Stimulated activated CD8-positive, alpha-beta memory T cell treated with anti-CD3 and anti-CD28 coated beads, Interleukin-15, amount 100 ng/mL, for 48 hours (primary cell): Measurements from ENCODE around the gene B9D1.
A peak's percentile ranks its signal among the peaks of the same experiment; 100 is the strongest.

Source experiments
- DNase-seq, 2 donors: peaks; one replicate each; pipeline ENCODE4 v3.0.0-alpha.2; 2020; ENCODE audit warnings: low read depth in 2 of 2

B9D1 gene, protein sequence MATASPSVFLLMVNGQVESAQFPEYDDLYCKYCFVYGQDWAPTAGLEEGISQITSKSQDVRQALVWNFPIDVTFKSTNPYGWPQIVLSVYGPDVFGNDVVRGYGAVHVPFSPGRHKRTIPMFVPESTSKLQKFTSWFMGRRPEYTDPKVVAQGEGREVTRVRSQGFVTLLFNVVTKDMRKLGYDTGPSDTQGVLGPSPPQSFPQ

DNA sequence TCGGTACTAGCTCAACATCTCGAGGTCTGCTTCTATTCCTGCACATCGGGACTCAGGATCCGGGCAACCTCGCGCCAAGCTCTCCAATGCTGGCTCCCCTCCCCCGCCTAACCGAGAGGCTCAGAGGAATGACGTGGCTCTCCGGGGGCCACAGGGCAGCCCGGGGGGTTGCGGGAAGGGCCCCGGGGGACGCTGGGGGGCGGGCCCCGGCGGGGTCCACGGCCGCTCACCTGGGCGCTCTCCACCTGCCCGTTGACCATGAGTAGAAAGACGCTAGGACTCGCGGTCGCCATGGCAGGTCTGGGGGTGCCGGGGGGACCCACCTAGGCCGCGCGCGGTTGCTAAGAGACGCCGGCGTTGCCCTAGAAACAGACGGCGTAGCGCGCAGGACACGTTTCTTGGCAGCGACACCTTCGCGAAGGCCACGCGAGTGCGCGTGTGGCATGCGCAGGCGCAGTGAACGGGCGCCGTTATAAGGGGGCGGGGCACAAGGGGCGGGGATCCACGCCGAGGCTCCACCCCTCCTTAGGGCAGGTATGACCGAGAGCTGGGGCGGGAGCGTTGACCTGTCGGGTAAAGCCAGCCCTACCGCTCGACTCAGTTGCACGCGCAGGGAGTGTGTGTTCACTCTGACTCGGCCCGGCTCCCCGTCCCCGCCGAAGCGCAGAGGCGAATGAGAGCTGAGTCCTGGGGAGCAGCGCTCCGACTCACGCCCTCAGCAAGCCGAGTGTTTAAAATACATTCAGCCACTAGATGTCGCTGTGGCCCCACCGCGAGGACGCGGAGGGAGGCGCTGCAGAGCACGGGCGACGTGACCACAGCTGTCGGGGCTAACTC lies at the start of gene B9D1:
Gene B9D1 (minus strand): TSS at position 447 of the 837 bp plus-strand sequence. CDS start 154 bp downstream, at position 293.
- peak; percentile 81 to 82 for DNase-seq

DNA sequence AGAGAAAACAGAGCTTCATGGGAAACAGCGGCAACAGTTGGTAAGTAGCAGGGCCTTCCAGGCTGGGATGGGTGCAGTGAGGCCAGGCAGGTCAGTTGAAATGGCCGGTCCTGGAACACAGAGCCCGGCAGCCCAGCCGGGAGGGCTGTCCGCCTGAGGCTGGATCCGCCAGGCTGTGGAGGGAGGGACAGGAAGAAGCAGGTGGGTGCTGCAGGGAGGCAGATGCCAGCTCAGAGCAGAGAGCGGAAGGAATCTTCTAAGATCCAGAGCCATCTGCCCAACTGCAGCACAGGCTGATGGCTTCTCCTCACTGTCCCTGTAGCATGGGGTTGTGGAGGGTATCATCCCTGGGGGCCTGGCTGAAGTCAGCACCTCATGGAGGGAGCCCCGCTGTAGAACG lies 49.1 kb upstream of the B9D1 start:
- no peak for DNase-seq

DNA sequence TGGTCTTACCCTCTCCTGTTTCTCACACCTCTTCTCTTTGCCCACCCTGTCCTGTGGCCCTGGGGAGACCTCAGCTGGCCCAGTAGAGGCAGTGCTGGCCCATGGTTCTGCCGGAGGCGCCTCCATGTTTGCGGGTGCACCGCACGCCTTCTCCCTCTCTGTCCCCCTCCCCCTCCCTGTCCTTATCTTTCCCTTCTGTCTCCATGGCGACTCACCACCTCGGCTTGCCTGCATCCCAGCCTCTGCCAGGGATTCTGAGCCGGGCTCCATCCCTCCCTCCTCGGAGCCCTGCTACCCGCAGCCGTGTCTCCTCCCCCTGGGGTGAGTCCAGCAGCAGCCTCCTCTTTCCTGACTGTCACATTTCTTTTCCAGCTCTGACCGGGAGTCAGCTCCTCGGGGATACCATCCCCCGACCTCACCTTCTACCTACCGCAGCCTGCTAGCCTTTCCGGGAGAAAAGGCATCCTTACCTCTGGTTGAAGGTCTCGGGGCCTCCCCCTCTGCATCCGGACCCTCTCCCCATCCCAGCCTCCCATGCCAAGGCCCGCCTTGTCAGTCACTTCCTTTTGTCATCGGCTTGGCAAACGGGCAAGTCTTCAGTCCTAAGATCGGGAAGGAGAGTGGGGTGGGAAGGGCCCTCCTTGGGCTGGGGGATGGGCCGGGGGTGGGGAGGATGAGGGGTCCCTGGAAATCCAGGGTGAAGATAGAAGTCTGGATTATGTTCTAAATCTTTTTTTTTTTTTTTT lies 48.5 kb upstream of the B9D1 start, which contains the start of gene RNF112:
Gene RNF112 (plus strand): TSS at position 358 of the 746 bp plus-strand sequence. CDS start 177 bp downstream, at position 535.
- DNase-seq, result no peak

DNA sequence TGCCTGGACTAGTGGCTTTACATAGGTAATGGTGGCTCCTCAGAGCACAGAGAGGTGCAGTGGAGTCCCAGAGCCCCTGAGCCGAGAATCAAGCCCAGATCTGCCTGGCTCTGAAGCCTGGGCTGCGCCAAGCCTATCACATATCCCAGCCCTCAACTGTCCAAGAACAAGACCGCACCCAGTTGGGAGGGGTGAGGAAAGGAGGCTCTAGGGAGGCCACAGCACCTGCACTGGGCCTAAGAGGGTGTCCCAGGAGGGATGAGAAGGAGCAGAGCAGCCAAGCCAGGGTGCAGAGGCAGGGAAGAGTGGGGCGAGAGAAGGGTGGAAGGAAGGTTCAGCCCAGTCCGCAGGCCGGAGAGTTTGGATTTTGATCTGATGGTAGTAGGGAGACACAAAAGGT lies 47.6 kb upstream of the B9D1 start:
- DNase-seq, result no peak

DNA sequence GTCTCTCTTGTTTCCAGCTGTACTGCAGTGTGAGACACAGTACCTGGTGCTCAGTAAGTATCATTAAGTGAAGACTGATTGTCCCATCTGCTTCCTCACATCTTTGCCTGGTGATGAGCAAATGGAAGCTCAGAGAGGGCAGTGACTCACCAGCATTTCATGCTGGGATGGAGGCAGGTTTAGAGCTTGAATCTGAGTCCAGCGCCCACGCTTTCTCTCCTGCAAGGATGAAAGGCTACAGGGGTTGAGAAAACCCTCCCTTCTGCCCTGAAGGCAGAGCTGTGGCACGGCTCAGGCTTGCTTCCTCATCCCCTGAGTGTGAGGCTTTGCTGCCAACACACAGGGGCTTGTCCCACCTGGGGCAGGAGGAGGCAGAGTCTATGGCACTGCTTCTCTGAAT lies 47.0 kb upstream of the B9D1 start:
- DNase-seq, result no peak

DNA sequence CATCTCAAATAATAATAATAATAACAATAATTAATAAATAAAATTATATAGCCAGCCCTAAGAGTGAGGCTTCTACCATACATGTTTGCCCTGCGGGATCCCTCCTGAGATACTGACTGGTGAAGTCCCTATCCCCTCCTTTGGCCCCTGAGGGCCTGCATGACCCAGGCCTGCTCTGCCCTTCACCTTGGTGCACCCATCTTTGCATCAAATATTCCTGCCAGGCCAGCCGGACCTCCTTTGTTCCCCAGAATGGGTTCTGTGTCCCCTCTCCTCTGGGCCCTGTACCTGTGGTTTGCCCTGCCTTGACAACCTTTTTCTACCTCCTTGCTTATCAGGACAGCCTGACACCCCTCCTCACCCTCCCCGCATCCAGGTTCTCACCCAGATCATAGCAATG lies 46.5 kb upstream of the B9D1 start:
- DNase-seq, result no peak

DNA sequence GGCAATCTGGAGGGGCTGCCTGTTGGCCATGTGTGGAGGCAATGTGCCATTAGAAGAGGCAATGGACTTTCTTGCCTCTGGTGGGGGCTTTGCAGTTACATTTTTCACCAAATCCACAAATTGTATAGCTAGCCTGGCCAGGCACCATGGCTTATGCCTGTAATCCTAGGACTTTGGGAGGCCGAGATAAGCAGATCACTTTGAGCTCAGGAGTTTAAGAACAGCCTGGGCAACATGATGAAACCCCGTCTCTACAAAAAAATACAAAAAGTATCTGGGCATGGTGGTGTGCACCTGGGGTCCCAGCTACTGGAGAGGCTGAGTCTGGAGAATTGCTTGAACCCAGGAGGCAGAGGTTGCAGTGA lies 45.8 kb upstream of the B9D1 start:
- DNase-seq, result no peak

DNA sequence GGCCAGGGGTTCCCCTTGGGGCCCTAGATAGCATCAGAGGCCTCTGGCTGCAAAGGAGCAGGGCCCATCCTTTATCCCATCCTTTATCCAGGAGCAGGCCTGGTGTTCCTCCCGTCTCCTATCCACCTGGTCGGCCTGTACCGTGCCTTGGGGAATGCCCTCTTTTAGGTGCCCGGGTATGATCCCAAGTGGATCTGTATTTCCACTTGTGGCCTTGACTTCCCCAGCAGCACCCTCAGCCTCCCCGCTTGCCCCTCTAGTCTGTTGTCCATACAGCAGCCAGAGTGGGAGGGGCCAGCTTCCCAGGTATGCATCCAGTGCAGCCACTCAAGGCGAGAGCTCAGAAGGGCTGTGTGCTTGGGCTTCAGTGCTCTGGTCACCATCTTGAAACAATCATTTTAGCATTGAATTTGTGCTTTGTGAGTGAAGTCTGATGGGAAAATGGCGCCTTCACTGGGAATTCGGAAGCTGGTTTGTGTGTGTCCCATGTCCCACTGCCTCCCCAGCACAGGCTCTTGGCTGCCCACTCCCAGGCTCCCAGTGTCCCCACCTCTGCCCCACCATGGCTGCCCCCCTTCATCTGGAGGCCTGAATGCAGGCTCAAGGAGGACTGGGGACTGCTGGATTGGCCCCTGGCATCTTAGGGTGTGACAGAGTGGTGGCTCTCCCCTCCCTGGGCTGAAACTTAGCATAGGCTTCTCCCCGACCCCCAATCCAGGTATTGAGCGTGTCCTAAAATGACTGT lies 45.2 kb upstream of the B9D1 start:
- DNase-seq, result no peak

DNA sequence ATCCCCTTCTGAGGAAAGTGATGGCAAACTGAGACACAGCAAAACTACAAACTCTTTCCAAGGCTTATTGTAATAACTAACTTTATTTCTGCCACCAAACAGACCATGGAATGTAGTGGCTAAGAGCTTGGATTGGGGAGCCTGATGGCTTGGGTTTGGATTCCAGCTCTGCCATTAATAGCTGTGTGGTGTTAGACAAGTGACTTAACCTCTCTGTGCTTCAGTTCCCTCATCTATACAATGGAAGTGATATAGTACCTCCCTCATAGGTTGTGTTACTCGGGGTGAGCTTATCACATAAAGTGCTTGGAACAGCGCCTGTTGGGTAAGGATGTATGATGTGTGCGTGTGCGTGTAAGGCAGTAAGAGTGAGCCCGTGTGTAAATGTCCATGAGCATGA lies 42.6 kb upstream of the B9D1 start:
- no peak for DNase-seq

DNA sequence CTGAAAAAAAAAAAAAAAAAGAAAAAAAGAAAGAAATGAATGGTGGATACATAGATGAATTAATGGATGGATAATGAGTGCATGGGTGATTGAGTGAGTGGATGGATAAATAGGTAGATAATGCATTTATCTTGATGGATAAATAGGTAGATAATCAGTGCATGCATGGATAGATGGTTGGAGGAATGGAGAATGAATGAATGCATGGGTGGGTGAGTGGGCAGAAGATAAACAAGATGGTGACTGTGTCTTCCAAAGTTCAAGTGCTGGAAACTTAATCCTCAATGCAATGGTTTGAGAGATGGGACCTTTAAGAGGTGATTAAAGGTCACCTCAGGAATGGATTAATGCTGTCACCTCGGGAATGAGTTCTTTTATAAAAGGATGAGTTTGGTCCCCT lies 41.7 kb upstream of the B9D1 start:
- no peak for DNase-seq

DNA sequence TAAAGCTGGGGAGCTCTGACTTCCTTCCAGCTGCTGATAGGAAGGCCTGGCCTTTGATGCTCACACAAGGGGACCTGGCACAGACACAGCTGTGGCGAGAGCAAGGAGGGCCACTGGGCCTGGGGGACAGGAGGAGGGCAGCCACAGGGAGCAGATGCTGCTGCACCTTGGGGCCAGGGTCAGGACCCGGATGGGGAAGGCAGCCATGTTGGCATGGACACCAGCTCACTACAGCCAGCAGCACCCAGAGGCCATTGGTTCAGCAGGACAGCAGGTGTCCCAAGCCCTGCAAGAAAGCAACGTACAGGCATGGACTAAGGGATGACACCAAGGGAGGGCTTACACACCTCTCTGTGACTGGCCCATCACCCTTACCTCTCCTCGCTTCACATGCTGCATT lies 40.5 kb upstream of the B9D1 start:
- no peak for DNase-seq

DNA sequence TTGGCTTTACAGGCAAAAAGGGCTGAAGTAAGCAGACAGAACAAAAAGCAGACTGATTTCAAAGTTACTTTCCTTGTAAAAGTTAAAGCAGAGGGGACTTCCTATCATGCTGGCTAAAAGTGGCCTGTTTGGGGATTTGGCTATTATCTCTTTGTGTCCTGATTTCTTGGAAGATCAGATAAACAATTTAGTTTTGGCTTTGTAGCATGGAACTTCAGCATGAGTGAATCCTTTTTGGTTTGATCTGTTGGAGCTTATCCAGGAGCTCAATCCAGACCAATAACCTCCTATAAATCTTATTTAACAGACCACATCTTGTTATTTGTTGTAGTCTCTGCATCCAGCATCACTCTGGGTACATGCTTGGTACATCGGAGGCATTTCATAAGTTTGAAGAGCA lies 39.6 kb upstream of the B9D1 start:
- no peak for DNase-seq

DNA sequence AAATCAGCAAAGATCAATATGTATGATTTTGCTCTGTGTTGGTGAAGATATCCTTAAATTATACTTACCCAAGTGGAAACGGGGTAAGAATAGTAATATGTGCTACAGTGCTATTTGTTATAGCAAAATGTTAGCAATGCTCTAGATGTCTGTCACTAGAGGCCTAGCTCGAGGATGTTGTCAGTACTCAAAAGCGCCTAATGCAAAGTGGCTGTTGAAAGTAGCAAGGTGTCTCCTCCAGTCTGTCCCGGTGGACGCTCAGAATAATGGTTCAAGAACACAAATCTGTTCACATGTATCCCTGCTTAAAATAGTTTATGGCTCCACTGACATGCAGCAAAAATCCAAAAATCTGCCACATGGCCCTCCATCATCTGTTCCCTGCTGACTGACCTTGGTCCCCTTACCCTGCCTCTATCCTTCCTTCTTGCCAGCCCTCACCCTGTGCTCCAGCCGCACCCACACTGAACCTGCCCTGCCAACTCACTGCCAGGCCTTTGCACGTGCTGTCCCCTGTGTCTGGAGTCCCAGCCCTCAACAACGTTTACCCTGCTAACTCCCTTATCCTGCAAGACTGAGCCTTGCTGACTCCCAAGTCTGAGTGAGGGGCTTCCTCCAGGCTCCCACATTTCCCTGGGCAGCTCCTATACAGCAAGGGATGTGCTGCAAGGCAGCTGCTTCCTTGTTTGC lies 38.9 kb upstream of the B9D1 start:
- no peak for DNase-seq

DNA sequence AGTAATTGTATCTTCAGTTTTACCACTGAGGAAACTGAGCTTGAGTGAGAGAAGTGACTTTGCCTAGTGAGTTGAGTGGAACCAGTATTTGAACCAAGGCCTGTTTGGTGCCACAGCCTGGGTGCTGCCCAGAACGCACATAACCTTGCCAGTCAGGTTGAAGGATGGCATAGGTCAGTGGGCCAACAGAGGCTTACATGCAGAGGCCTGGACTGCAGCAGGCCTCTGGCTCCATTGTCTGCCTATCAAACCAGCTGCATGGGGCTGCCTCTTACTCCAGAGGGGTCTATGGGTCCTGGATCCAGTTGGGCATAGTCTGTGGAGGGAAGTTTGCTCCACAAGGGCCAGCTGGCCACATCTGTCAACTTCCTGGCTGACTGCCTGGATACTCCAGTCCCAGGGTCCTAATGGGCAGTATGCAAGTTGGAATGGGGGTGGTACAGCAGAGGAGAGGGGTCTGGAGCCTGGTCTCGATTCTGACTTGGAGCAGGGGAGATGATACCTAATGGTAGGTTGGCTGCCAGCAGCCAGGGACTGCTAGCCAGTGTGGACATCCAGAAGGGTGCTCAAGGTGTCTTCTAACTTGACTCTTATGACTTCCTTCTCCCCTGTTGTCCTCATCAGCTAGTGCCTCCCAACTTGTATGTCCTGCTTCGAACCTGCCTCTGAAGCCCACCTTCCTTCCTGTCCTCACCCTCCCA lies 37.4 kb upstream of the B9D1 start:
- no peak for DNase-seq

DNA sequence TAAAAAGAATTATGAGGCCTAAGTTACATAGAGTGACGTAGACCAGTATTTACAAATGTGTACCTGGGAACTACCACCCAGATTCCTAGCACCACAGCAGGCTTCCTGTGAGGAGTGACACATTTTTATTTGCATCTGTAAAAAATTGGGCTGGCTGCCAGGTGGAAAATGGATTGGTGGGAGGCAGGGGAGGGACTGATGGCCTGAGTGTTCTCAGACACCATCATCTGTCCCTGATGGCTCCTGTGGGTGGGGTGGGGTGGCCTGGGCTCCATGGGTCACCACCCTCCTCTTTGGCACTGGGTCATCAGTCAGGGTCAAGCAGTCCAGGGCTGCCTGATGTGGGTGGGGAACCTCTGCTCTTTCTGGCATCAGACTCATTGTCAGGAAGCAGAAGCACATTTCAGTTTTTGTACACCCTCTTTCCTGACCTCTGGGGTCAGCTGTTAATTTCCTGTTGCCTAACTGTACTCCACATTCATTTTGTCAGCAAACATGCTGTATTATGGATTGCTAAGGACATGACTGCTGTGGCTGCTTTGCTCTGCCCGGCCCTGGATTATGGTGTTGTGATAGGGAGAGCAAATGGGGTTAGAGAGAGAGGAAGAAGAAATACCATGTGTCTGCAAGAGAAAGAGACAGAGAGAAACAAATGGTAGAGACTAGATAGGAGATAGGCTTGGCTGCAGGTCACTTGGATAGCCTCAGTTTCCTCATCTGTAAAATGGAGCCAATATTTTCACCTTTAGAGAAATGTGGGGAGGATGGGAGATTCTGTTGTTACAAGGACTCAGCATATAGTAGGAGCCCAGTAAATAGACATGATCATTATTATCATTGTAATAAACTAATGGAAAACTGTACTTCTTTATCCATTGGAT lies 36.0 kb upstream of the B9D1 start:
- no peak for DNase-seq

DNA sequence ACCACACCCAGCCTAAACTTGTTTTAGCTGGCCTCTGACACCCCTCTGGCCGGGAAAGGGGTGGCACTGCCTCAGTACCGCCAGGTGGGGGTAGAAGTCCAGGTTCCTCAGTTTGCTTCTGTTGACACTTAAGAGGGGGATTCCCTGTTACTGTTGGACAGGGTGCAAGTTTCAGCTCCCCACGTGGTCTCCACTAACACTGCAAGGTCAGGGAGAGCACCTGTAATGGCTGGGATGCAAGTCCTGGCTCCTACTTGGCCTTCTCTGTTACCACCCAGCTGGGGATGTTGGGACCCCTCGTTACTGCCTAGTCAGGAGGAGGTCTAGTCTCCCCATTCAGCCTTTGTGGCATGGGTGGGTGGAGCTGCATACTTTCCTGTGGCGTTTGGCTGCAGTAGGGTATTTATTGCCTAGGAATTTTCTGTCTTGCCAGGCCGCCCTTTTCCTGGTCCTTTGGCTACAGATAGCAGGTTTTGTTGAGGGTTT lies 35.1 kb upstream of the B9D1 start:
- no peak for DNase-seq

DNA sequence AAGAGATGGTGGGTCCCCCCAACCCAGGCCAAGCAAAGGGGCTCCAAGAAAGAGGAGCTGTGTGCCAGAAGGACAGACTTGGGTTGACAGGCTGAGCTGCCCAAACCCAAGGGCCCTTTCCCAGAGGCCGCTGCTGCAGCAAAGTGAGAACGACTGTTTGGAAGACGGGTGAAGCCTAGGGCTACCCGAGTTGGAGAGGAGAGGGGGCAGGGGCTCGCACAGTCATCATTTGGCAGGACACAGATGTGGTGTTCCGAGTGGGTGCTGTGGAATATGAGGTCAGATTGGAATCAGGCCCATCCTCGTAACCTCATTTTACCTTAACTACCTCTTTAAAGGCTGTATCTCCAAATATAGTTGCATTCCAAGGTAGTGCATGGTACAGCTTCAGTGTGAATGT lies 29.8 kb upstream of the B9D1 start:
- DNase-seq, result no peak

DNA sequence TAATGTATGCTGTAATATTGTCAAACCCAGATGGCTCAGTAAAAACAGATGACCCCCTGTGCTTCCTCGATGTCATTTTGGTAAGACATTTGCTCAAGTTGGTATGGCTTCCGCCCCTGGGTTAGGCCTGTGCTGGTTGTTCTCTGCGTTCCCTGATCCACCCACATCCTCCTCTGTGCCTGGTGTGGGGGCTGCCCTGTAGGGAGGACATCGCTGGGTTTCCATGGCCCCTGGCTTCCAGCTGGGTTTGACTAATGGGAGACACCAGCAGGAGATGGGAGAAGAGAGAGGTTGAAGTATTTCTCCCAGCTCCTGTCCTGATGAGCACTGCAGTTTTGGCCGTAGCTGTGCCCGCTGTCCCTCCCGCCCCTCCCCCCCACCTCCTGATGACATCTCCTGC lies 28.9 kb upstream of the B9D1 start:
- no peak for DNase-seq

DNA sequence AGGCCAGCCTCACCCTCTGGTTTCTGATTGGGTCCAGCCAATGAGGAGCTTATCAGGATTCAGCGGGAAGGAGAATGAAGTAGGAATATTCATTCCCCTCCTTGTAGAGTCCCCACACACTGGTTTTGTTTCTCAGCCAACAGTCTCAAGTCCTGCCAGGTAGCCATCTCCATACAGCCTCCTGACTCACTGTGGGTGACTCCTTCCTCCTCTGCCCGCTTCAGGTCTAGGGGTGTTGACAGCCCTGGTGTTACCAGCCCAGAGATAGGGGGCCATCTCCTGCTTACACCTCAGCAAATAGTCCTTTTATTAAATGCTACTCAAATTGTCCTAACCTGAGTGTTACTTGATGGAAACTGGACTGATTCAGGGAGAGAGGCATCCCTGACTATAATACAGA lies 28.4 kb upstream of the B9D1 start:
- DNase-seq, result no peak
